ENCODE data around the gene TBC1D9.
"Not testable (repeated sequence)": the region's sequence is repeated elsewhere in the genome, so short reads cannot be mapped to it uniquely, and the experiment has no call there.

The TBC1D9 gene

DNA sequence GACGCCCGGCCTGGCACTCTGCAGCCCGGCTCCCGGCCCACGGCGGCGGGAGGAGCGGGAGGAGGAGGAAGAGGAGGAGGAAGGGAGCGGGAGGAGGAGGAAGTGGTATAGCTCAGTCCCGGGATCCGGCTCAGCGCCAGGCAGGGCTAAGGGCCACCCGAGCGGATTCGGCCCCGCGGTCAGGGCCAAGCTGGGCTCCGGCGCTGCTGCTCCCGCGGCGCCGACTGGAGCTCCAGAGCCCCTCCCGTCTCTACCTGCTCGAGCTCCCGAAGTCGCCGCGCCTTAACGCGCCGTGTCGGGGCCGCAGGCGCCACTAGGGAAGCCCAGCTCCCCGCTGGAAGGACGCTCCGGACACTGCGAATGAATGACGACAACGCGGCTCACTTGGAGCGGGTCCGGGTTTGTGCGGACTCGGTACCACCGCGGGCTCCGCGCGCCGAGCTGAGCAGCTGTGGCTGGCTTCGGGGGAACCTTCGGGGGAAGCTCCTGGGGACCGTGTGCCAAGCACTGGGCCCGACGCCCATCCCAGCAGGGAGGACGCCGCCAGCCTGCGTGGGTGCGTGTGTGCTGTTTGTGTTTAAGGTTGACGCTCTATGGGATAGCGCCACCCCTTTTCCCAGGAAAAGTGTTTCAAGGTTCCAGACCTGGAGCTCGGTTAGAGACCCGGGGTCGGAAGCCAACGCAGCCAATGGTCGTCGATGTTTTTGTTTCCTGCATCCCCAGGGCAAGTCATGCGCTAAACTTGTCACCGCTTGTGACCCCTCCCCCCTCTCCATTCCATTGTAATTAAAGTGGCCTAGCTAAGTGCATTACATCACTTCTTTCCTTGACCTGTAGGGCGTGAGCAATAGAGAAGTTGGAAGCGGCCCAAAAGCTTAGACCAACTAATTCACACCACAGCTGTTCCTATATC, at the start of gene TBC1D9:
TSS of gene TBC1D9 (minus strand) at position 67 of the 913 bp plus-strand sequence. CDS start 340 bp downstream, outside the sequence.
- peak; percentile 97 for DNase-seq

DNA sequence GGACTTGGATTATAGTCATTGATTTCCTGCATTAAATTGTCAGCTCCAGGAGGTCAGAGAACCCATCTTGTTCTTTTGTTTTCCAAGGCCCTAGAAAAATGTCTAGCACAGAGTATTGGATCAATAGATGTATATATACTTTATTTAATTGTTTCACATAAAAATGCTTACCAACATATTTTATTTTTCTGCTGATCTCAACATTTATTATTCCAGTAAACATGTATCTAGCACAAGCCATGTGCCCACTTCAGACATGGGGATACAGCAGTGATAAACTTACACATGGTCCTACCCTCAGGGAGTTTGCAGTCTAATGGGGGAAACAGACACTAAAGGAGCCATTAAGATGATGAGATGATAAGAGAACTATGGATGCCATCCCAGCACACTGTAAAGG, 49.1 kb upstream of the TBC1D9 start:
- no peak for DNase-seq

DNA sequence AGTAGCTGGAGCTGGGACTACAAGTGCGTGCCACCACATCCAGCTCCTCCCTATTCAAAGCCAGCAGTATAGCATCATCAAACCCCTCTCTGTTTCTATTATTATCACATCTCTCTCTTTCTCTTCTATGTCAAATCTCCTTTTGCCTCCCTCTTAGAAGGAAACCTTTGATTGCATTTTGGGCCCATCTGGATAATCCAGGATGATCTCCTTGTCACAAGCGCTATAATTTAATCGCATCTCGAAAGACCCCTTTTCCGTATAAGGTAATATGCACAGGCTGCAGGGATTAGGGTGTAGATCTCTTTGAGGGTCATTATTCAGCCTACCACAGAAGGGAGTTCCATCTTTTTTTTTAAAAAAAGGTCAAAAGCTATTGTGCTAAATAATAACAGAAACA, 46.4 kb upstream of the TBC1D9 start:
- DNase-seq = no peak

DNA sequence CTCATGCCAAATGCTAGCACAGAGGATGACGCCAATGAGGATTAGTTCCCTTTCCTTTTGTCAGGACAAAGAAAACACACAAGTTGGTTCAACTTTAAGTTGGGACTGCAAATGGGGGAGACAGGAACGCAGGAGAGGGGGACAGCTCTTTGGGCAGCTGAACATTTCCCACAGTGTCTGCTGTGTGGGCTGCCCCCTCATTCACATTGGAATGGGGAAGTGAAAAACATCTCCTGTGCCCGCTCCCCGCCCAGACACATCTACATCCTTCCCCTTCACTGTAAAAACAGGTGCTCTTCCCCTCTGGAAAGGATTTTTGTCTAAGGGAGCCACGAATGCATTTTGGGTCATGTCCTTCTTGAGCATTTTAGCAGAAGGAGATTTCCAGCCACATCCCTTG, 44.5 kb upstream of the TBC1D9 start:
- no peak for DNase-seq

DNA sequence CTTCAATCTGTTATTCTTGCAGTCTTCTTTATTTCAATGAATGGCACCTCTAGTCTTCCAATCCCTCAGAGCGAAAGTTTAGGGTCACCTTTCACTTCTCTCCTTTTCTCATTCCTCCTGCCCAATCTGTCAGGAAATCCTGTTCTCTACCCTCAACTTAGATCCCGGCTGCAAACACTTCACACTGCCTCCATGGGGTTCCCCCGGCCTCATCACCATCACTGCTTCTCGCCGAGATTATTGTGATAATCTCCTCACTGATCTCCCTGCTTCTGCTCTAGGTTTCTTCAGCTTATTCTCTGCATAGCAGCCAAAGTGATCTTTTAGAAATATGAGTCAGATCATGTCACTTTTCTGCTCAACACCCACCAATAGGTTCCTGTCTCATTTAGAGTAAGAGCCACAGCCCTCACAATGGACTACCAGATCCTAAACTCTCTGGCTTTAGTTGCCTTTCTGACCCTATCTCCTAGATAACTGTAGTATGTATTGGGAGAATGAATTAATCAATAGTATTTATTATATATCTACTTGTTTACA, 43.6 kb upstream of the TBC1D9 start:
- DNase-seq = no peak

DNA sequence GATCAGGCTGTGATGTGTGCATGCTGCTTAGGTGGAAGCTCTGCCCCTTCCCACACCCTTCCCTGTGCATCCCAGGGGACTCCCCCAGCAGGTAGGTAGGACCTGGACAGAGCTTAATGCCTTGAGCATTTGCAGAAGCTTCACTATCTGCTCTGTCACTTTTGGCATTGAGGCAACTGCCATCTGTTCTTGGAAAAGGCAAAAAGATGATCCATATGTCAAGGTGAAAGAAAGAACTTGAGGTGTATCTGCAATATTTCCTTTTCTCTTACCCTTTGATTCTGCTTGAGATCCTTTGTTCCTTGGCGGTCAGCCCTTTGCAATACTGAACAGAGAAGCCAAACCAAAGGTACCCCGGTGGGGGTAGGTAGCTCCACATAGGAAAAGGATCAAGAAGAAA, 37.1 kb upstream of the TBC1D9 start:
- no peak for DNase-seq

DNA sequence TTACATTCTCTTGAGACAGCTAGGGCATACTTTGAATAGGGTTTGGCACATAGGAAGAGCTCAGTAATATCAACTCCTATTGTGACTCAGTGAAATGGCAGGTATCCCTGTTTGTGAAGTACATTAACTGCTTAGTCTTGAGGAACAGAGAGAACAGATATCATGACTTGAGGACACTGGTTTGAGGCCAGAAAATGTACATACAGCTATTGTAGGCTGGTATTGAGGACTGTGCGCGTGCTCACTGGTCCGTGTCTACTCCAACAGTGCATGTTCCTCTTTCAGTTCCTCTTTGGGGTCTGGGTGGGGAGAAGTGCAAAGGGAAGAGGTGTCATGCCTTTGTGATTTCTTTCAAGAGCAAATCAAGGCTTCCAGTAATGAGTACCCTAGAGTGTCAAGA, 34.6 kb upstream of the TBC1D9 start:
- no peak for DNase-seq

DNA sequence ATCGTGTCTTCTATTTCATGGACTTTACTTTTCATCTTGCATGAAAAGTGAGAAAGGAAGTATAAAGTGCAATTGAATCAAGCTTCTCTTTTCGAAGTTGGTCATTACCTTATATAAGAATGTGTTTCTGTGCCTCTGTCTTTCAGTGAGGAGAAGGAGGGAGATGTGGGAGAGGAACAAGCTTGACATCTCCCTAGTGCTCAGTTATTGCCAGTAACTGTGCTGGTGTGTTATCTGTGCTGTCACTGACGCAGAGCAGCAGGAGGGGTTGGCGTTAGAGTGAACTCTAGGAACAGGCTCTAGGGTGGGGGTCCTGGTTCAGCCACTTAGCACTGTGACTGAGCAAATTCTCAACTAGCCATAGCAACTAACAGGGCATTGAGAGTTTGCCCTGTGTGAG, 34.0 kb upstream of the TBC1D9 start:
- no peak for DNase-seq

DNA sequence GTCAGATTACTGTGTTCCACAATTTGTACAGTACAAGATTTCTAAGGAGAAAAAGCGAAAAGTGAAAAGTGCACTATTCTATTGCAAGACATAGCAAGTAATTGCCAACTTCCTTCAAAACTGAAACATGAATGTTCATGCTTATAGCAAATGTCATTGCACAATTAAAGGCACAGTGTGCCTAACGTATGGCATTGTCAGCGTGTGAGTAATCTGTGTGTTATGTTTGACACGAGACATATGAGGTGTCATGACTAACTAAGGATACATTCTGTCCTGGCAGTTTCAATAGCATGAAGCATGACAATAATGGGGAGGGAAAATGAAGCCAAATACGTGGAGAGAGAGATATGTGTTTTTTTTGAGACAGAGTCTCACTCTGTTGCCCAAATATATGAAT, 33.6 kb upstream of the TBC1D9 start:
- DNase-seq = no peak

DNA sequence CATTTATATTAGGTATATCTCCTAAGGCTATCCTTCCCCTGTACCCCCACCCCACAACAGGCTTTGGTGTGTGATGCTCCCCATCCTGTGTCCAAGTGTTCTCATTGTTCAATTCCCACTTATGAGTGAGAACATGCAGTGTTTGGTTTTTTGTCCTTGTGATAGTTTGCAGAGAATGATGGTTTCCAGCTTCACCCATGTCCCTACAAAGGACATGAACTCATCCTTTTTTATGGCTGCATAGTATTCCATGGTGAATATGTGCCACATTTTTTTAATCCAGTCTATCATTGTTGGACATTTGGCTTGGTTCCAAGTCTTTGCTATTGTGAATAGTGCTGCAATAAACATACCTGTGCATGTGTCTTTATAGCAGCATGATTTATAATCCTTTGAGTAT, 26.6 kb upstream of the TBC1D9 start:
- not testable (repeated sequence) for DNase-seq

DNA sequence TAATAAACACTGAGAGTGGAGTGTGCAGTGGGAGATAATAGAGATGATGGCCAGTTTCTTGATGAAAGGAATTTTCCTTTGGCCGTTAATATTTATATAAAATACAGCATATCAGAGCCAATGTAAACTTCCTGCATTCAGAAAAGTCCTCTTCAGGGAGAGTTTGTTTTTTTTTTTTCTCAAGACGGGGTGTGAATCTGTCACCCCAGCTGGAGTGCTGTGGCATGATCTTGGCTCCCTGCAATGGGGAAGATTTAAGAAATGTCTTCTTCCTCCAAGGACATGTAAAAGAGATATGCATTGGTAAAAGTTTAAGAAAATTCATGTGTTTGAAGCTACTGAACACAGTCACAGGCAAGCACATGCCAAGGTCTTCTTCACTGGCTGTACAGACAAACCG, 25.4 kb upstream of the TBC1D9 start:
- no peak for DNase-seq

DNA sequence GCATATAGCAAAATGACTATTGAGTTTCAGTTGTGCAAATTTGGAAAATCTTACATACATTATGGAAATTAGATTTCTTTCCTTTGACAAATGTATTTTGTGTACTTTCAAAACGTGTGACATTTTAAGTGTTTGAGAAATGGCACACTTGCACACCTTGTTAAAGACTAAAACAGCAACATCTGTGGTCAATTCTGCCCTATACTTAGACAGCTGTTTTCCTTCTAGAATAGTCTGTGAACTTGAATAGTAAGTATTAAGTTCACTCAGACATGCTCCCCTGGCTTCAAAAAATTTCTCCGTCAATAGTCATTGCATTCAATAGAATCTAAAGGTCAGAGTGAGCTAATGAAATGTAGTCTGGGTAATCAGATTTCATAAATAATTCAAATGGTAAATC, 21.7 kb upstream of the TBC1D9 start:
- DNase-seq = no peak

DNA sequence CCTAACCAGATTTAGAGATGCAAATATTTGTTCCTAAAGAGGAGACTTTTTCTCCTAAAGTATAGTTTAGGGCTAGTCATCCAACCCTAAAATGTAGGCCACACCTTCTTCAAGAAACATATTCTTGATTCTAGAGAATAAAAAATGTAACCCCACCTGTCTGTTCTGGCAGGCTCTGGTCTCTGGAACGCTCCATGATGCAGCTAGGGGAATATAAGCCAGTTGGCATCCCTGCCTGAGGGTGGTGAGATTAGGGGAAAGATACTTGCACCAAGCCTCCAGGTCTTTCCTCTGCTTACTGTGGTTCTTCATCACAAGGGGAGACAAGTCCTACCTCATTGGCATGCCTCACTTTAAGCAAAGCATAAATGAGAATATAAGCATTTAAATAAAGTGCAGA, 21.2 kb upstream of the TBC1D9 start:
- no peak for DNase-seq

DNA sequence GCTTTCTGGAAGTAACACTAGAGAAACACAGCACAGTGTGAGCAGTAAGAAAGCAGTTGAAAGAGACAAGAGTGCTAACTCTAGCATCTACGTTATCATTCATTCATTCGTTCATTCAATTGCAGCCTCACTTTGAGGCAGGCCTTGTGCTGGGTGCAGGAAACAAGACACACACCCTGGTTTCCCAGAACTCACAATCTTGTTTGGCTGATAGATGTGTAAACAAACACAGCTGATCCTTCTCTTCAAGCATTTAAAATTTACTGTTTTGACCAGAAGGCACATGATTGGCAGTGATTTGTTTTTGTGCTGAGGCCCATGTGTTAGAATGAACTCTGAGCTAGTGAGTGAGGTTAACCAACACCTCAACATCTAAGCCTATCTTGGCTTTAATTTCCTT, 20.4 kb upstream of the TBC1D9 start:
- DNase-seq = no peak

DNA sequence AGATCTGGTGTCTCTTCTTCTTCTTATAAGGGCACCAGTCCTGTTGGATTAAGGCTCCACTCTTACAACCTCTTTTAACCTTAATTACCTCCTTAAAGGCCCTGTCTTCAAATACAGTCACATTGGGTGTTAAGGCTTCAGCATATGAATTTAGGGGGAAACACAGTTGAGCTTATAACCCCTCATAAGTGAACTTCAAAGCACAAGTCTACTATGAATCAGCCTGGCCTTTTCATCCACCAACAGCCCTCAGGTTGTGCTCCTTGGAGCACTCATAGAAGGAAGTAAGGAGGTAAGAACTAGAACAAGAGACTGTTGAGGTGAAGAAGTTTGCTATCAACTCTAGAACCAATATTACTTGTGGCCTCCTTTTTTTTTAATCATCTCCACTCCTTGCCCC, 18.8 kb upstream of the TBC1D9 start:
- no peak for DNase-seq

DNA sequence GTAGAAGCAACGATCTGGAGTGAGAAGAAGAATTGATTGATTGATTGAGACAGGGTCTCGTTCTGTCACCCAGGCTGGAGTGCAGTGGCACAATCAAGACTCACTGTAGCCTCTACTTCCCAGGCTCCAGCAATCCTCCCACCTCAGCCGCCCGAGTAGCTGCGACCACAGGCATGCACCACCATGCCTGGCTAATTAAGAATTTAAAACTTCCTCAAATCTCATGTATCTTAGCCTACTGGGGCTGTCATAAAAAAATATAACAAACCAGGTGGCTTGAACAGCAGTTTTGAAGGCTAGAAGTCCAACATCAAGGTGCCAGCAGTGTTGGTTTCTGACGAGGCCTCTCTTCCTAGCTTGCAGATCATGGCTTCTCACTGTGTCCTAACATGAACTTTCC, 18.3 kb upstream of the TBC1D9 start:
- no peak for DNase-seq

DNA sequence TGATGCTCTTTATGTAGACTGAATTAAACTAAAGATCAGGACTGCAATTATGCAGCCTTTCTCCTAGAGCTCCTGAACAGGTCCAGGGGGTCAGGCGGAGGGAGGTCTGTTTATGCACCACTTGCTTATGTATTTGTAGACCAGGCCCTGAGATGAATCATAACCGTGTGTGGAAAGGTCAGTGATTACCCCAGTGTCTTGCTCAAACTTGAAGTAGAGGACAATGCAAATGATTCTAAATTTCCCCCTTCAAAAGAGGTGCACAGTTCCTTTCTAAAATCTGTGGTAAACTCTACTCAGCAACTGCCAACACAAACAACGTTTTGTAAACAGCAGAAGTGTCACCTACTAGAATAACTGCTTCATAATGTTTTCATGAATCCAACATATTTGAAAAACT, 13.0 kb upstream of the TBC1D9 start:
- no peak for DNase-seq

DNA sequence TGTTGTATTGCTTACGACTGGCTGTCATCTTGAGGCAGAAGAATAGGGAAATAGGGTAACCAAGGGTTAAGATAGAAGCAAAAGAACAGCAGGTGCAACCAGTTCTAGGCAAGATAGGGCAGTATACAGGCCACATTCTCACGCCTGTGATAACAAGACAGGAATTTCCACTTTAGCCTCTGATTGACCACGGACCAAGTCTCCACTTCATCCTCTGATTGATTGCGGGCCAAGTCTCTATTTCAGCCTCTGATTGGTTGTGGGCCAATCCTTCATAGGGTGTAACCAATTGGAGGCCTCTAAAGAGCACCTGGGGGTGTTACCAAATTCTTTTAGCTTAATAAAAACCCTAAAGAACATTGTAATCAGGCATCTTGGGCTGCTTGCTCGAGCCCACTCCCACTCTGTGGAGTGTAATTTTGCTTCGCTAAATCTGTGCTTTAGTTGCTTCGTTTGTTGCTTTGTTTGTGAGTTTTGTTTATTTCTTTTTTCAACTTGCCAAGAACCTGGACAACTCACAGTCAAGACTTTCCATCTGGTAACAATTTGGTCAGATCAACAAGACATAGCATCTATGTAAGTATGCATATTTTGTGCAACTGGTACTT, 8.7 kb upstream of the TBC1D9 start:
- DNase-seq = no peak

DNA sequence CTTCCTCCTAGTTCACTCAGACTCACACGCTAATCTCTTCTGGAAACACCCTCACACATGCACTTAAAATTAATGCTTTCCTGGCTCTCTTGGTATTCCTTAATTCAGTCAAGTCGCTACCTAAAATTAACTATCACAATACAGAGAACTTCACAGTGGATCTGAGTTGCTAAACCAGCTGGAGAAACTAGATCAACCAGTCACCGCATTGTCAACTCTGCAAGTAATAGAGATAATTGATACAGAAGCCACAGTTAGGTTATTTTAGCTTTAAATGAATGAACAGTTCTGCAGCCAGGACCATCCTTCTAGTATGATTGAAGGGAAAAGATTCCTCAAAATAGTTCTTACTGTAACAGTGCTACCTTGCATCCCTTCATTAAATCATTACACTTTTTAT, 6.0 kb upstream of the TBC1D9 start:
- DNase-seq = no peak

DNA sequence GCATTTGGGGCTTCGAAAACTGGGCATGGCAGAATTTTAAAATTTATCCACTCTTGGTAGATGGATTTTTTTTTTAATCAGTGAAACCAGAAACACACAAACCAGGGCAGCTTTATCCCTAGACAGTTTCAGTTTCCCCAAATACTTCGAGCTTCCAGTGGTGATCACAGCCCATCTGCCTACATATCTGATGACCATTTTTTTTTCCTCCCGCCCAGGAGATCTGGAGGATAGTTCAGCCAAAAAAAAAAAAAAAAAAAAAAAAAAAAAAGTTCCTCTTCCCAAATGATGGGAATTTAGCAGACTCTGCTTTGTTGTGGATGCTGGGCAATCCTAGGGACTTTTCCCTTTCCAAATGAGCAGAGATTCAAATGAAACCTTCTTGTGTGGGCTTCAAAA, 1.0 kb upstream of the TBC1D9 start:
- DNase-seq = no peak

DNA sequence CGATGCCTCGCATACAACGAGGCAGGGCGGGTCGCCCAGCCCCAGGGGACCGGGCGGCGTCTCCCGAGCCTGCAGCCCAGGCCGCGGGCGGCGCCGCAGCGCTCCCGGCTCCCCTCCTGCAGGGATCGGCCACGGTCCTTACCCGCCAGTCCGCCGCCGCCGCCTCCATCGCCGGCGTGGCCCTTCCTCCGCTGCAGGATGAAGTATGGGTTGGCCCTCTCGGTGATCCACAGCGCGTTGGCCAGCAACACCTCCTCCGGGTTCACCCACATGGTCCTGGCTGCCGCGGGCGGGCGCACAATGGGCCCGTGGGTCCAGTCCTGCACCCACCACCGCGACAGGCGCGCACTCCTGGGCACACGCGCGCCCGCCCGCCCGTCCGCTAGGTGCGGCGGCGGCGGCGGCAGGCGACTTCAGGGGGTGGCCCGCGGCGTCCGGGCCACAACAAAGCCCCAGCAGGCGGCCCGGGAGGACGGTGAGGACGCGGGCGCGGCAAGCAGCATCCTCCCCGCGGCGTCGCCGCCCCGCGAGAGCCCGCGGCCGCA, 339 bp downstream of the TBC1D9 start:
- DNase-seq = peak; percentile 90

DNA sequence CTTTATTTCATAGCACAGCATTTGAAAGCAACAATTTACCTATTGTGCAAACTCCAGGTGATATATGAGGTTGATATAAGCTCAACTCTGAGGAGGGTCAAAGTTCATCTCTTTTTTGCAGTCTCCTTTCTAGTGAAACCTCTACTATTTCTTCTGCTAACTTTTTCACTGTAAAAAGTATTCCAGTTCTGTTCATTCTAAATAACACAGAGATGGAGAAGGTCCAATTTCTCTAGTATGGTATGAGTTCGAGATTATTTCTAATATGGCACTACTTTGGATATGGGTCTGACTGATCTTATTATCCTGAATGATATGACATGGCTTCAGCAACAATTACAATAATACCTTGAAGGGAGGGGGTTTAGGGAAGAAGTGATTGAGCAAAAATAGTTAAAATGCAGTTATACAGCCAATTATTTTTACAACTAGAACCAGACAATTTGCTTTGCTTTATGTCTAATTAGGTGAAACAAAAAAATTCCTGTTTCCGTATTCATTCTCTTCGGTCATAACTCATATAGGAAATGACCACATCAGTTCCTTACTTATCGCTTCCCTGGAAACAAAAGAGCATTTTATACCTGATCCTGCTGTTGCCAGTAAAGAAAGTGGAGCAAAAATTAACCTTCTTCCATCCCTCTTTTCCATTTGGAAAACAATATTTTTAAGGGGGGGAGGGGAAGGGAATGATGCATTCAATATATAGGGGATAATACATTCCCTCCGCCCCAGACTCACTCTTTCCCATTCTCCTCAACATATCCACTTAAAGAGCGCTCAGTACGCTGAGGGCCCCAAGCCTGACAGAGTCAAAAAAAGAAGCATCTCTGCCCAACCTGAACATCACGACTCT, 1.0 kb downstream of the TBC1D9 start:
- peak; percentile 89 for DNase-seq

DNA sequence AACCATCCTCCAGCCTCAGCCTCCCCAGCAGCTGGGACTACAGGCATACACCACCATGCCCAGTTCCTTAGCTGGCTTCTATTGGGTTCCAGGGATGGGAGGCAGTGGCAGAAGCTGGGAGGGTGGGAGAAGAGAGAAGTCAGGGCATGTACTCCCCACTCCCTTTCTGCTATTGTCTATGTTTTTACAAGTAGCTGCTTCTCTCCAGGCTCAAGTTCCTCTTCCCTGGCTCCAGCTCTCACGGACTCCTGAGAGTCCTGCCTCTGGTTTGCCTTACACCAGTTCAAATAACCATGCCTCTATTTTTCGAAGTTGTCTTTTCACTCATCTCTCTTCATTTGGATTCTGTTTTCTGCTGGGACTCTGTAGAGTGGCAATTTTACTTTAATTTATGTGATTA, 2.9 kb downstream of the TBC1D9 start:
- no peak for DNase-seq

Measured in eye (tissue), 1 donor.